RWPE2 (cell line): ENCODE results near the gene F11.

Source experiments
- ATAC-seq: fragments of 200-7000 bp; cut with Tn5 transposase; 3 replicates; pipeline ENCODE4 v1.9.1; 2021; ENCODE audit warnings: low read depth
- DNase-seq: peaks from one replicate; pipeline ENCODE4 v3.0.0-alpha.2; 2020; ENCODE audit warnings: low spot score
- H3K27ac ChIP-seq: fragments of 450-650 bp; 2 replicates; pipeline ENCODE4 v1.5.1; 2017; ENCODE audit warnings: mild to moderate bottlenecking; ENCODE audit not compliant: poor library complexity, severe bottlenecking
- H3K27me3 ChIP-seq: fragments of 250-450 bp; sonication (Bioruptor Pico); 2 replicates; pipeline ENCODE4 v1.5.1; 2021; ENCODE audit warnings: mild to moderate bottlenecking, moderate library complexity; ENCODE audit not compliant: insufficient read depth, poor library complexity, severe bottlenecking
- H3K36me3 ChIP-seq: fragments of 250-450 bp; sonication (Bioruptor Pico); 2 replicates; pipeline ENCODE4 v1.5.1; 2020; ENCODE audit warnings: low read depth, mild to moderate bottlenecking, moderate library complexity
- H3K4me1 ChIP-seq: fragments of 250-450 bp; sonication (Bioruptor Pico); 2 replicates; pipeline ENCODE4 v1.5.1; 2021; ENCODE audit warnings: mild to moderate bottlenecking, moderate library complexity; ENCODE audit not compliant: insufficient read depth, poor library complexity, severe bottlenecking
- H3K4me3 ChIP-seq: fragments of 250-450 bp; sonication (Bioruptor Pico); 2 replicates; pipeline ENCODE4 v1.5.1; 2021; ENCODE audit warnings: mild to moderate bottlenecking, moderate library complexity; ENCODE audit not compliant: severe bottlenecking
- H3K9me3 ChIP-seq: fragments of 250-450 bp; sonication (Bioruptor Pico); 2 replicates; pipeline ENCODE4 v1.5.1; 2021; ENCODE audit warnings: mild to moderate bottlenecking, moderate library complexity; ENCODE audit not compliant: severe bottlenecking
- TF ChIP-seq, protein P1 (sequence below): fragments of 450-650 bp; IDR thresholded peaks from one replicate; pipeline ENCODE4 v1.5.1; 2017; ENCODE audit warnings: mild to moderate bottlenecking, moderate library complexity; ENCODE audit not compliant: poor library complexity, severe bottlenecking

Gene F11

DNA sequence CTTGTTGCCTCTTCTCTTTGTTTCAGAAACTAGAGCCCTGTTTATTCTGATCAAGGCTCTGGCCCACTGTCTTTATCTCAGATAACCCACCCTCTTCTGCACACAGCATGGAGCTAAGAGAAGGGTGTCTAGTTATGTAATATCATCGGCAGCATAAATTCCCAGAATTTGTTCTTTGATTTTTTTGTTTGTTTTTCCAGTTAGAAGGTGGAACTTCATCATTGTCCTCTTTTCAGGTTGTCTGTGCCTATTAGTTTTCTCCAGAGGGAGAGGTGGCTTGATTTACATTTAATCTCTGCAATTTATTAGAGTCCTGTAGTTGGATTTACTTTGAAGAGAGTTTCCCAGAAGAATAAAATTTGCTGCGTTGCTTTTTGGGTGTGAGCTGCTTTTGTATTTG, 15.2 kb upstream of the F11 start:
- DNase-seq (no peak), ATAC-seq (no peak)
- Histone ChIP-seq H3K4me1 (no peaks in the 10 kb centered on the region), H3K27ac (no peak overlapping the region), H3K9me3 (no peaks in the 10 kb centered on the region), H3K4me3 (no peak overlapping the region), H3K27me3 (no peaks in the 10 kb centered on the region), H3K36me3 (no peaks in the 10 kb centered on the region)
- TF ChIP-seq, protein P1, sequence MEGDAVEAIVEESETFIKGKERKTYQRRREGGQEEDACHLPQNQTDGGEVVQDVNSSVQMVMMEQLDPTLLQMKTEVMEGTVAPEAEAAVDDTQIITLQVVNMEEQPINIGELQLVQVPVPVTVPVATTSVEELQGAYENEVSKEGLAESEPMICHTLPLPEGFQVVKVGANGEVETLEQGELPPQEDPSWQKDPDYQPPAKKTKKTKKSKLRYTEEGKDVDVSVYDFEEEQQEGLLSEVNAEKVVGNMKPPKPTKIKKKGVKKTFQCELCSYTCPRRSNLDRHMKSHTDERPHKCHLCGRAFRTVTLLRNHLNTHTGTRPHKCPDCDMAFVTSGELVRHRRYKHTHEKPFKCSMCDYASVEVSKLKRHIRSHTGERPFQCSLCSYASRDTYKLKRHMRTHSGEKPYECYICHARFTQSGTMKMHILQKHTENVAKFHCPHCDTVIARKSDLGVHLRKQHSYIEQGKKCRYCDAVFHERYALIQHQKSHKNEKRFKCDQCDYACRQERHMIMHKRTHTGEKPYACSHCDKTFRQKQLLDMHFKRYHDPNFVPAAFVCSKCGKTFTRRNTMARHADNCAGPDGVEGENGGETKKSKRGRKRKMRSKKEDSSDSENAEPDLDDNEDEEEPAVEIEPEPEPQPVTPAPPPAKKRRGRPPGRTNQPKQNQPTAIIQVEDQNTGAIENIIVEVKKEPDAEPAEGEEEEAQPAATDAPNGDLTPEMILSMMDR = no peak

DNA sequence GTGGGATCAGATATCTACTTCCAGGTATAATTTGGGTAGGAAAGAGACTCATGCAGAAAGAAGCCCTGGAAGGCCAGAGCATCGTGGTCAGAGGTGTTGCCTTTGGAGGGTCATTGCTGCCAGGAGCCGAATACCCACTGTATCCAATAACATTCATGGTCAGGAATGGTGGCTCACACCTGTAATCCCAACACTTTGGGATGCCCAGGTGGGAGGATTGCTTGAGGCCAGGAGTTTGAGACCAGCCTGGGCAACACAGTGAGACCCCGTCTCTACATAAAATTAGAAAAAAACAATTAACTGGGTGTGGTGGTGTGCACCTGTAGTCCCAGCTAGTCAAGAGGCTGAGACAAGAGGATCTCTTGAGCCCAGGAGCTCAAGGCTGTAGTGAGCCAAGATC, 10.9 kb upstream of the F11 start:
- no peaks in the 10 kb centered on the region for H3K36me3 ChIP-seq
- H3K4me1 ChIP-seq = no peaks in the 10 kb centered on the region
- no peak for DNase-seq
- H3K27me3 ChIP-seq = peaks cover 8% of the 10 kb centered on the region
- no peak overlapping the region for H3K27ac ChIP-seq
- TF ChIP-seq, protein P1 = no peak
- no peak overlapping the region for H3K4me3 ChIP-seq
- no peaks in the 10 kb centered on the region for H3K9me3 ChIP-seq
- no peak for ATAC-seq

DNA sequence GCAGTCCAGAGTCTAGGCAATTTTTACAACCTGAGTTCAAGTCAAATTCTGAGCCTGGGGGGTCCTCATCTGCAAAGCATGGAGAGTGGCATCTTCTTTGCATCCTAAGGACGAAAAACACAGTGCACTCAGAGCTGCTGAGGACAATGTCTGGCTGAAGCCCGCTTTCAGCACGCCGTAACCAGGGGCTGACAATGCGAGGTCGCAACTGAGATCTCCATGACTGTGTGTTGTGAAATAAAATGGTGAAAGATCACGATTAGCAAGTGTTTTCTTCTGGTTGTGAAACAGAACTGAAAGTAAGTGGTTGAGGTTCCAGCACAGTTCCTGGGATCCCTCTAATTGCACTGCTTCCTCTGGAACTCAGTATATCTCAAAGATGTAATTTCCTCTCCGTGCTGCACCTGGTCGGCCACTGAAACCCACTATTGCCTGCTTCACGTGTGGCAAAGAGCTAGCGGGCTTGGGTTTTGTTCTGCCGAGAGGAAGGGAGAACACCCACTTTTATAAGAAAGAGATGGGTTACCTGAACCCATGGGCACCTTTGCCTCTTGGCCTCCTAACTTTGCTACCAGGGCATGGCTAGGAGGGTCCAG, 7.7 kb upstream of the F11 start:
- TF ChIP-seq, protein P1 = no peak
- H3K9me3 ChIP-seq = no peaks in the 10 kb centered on the region
- H3K4me3 ChIP-seq = no peak overlapping the region
- peaks cover 8% of the 10 kb centered on the region for H3K27me3 ChIP-seq
- no peak overlapping the region for H3K27ac ChIP-seq
- no peak for DNase-seq
- H3K4me1 ChIP-seq = no peaks in the 10 kb centered on the region
- no peaks in the 10 kb centered on the region for H3K36me3 ChIP-seq
- ATAC-seq = no peak

DNA sequence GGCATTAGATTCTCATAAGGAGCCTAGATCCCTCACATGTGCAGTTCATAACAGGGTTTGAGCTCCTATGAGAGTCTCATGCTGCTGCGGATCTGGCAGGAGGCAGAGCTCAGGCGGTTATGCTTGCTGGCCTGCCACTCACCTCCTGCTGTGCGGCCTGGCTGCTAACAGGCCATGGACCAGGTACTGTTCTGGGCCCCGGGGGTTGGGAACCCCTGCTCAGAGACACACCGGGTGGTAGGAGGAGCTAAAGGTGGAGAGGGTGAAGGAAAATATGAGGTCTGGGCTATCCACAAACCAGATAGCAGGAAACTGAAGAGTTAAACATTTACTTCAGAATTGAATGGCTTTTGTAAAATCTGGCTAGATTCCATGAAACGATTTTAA, 5.9 kb upstream of the F11 start:
- Histone ChIP-seq H3K27me3 (peaks cover 8% of the 10 kb centered on the region), H3K4me3 (no peak overlapping the region), H3K36me3 (no peaks in the 10 kb centered on the region), H3K4me1 (no peaks in the 10 kb centered on the region), H3K9me3 (no peaks in the 10 kb centered on the region), H3K27ac (no peak overlapping the region)
- TF ChIP-seq, protein P1 = no peak
- DNase-seq = no peak
- no peak for ATAC-seq
